T1000 (cell line): ENCODE measurements around the gene FDX2.
"Not testable (repeated sequence)": the region's sequence is repeated elsewhere in the genome, so short reads cannot be mapped to it uniquely, and the experiment has no call there.

Source experiments
- DNase-seq: peaks from one replicate; lab custom pipeline; 2025; ENCODE audit warnings: mixed read lengths; lab: John Stamatoyannopoulos, UW

The FDX2 gene

DNA sequence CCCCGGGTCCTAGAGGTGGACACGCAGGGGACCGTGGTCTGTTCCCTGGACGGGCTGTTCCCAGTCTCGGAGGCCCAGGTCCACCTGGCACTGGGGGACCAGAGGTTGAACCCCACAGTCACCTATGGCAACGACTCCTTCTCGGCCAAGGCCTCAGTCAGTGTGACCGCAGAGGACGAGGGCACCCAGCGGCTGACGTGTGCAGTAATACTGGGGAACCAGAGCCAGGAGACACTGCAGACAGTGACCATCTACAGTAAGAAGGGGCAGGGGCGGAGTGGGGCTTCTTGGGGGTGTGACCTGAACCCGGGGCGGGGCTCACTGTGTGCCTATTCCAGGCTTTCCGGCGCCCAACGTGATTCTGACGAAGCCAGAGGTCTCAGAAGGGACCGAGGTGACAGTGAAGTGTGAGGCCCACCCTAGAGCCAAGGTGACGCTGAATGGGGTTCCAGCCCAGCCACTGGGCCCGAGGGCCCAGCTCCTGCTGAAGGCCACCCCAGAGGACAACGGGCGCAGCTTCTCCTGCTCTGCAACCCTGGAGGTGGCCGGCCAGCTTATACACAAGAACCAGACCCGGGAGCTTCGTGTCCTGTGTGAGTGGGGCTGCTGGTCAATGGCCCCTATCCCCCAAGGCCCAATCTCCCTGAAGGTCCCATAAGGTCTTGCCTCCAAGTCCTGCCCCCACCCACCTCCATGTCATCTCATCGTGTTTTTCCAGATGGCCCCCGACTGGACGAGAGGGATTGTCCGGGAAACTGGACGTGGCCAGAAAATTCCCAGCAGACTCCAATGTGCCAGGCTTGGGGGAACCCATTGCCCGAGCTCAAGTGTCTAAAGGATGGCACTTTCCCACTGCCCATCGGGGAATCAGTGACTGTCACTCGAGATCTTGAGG, 31.5 kb downstream of the FDX2 start:
- DNase-seq = no peak

DNA sequence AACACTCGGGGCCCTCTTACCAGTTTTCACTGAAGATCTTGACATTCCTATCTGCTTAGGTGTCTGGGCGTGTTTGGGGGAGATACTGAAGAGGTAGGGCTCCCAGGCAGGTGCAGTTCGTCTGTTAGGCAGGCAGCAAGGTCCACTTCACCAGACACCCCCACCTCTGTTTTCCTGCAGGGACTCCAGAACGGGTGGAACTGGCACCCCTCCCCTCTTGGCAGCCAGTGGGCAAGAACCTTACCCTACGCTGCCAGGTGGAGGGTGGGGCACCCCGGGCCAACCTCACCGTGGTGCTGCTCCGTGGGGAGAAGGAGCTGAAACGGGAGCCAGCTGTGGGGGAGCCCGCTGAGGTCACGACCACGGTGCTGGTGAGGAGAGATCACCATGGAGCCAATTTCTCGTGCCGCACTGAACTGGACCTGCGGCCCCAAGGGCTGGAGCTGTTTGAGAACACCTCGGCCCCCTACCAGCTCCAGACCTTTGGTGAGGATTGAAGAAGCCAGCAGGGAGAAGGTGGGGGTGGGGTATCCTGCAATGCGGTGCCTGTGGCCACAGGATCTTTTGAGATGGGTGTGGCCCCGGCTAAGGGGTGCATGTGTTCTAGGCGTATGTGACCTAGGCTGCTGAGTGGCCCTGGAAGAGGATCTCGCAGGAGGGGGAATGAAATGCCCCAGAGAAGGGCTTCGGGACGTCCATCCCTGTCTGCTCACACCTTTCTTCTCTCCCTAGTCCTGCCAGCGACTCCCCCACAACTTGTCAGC, 32.3 kb downstream of the FDX2 start:
- no peak for DNase-seq

DNA sequence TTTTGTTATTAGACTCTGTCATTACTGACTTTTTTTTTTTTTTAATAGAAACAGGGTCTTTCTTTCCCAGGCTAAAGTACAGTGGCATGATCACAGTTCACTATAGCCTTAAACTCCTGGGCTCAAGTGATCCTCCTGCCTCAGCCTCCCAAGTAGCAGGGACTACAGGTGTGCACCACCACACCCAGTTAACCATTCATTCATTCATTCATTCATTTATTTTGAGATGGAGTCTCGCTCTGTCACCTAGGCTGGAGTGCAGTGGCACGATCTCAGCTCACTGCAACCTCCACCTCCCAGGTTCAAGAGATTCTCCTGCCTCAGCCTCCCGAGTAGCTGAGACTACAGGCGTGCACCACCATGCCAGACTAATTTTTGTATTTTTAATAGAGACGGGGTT, 33.8 kb downstream of the FDX2 start:
- not testable (repeated sequence) for DNase-seq

DNA sequence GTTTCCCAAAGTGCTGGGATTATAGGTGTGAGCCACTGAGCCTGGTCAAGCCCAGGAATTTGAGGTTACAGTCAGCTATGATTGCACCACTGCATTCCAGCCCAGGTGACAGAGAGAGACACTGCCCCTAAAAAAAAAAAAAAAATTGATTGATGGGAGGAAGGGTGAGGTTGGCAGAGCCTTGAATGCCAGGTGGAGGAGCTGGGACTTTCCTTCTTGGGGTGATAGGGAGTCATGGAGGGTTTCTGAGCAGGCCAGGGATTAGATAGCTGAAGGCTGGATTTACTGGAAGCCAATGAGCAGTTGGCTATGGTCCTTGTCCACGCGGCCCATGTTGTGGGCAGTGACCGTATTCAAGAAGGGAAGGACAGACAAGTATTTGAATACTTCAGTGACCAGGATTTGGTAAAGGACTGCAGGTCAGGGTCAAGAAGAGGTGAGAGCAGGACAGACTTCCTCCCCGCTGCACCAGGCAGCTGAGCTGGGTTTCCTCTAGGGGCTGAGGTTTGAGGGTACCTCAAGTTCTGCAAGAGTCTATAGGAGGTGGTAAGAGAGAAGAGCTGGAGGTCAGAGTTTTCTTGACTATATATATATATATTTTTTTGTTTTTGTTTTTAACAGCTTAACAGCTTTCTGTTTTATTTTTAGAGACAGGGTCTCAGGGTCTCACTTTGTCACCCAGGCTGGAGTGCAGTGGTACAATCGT, 35.9 kb downstream of the FDX2 start:
- no peak for DNase-seq

DNA sequence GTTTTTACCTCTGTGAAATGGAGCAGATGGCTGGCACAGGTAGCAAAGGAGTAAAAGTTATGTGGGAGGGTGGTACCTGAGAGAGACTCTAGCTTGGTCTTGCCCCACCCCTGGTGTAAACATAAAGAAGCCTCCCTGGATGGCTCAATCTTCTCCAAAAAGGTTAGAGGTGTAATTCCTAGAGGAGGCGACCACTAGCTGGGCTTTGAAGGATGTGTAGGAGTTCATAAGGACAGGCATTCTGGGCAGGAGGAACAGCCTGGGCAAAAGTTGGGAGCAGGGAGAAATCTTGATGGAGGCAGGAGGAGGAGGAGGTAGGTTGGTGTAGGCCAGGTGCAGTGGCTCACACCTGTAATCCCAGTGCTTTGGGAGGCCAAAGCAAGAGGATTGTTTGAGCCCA, 36.9 kb downstream of the FDX2 start:
- no peak for DNase-seq

DNA sequence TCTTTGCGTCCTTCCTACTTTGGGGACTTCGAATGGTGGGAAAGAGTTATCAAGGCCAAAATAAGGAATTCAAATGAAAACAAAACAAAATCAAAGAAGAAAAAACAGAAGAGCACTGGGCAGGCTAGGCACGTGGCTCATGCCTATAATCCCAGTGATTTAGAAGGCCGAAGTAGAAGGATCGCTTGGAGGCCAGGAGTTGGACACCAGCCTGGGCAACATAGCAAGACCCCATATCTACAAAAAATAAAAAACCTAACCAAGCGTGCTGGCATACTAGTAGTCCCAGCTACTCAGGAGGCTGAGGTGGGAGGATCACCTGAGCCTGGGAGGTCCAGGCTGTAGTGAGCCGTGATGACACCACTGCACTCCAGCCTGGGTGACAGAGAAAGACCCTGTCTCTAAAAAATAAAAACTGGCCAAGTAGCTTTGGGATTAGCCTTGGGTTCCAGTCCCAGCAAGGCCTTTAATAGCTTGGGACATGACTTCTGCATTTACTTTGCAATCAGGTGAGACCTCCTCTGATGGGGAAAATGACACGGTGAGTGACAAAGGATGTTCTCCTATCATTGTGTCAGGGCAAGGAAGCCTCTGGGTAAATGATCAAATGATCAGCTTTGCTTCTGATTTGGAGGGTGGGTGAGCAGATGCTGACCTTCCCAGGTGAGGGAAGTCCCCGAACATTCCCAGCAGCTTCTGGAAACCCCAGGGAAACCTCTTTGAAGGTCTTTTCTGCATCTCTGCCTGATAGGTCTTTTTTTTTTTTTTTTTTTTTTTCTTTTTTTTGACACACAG, 37.8 kb downstream of the FDX2 start:
- no peak for DNase-seq

DNA sequence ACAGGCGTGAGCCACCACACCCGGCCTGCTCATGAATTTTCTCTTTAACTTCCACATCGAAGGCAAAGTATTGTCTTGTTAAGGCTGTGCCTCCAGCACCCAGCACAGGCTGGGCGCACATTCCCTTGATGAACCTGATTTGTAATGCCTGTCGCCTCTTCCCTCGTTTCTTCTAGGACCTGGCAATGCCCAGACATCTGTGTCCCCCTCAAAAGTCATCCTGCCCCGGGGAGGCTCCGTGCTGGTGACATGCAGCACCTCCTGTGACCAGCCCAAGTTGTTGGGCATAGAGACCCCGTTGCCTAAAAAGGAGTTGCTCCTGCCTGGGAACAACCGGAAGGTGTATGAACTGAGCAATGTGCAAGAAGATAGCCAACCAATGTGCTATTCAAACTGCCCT, 41.2 kb downstream of the FDX2 start:
- DNase-seq = no peak

DNA sequence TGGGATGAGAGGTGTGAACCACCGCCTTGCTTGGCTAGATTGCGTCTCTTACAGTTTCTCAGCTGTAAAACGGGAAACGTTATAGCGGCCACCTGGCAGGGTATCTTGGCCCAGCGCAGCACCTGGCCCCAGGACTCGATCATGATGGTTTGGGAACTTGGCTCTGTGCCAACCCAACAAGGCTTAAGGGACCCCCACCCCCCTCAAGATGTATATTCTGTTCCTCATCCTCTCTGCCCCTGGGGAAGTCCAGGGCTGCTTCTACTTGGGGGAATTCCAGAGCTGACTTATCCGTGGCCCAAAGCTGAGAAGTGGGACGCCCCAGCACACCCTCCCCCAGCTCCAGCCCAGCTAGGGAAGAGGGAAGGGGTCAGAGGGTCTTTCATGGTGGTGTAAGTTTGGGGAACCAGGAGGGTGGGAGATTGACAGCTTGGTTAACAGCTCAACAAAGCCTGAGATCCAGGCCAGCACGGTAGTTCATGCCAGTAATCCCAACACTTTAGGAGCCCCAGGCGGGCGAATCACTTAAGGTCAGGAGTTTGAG, 44.2 kb downstream of the FDX2 start:
- no peak for DNase-seq

DNA sequence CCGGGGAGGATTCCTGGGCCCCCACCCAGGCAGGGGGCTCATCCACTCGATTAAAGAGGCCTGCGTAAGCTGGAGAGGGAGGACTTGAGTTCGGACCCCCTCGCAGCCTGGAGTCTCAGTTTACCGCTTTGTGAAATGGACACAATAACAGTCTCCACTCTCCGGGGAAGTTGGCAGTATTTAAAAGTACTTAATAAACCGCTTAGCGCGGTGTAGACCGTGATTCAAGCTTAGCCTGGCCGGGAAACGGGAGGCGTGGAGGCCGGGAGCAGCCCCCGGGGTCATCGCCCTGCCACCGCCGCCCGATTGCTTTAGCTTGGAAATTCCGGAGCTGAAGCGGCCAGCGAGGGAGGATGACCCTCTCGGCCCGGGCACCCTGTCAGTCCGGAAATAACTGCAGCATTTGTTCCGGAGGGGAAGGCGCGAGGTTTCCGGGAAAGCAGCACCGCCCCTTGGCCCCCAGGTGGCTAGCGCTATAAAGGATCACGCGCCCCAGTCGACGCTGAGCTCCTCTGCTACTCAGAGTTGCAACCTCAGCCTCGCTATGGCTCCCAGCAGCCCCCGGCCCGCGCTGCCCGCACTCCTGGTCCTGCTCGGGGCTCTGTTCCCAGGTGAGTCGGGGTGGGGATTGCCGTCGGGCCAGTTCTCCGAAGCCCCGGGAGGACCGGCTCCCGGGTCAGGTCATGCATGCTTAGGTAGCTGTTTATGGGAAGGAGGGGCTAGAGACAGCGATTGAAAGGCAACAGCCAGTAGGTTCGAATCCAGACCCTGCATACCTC, 45.0 kb downstream of the FDX2 start, which contains the start of gene ICAM1:
ICAM1 (plus strand) TSS at position 505 of the 779 bp plus-strand sequence; CDS start at position 545, 40 bp downstream.
- no peak for DNase-seq

DNA sequence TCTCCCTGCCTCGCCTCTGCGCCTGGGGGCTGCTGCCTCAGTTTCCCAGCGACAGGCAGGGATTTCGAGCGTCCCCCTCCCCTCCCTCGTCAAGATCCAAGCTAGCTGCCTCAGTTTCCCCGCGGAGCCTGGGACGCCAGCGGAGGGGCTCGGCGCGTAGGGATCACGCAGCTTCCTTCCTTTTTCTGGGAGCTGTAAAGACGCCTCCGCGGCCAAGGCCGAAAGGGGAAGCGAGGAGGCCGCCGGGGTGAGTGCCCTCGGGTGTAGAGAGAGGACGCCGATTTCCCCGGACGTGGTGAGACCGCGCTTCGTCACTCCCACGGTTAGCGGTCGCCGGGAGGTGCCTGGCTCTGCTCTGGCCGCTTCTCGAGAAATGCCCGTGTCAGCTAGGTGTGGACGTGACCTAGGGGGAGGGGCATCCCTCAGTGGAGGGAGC, 45.6 kb downstream of the FDX2 start:
- DNase-seq = no peak

DNA sequence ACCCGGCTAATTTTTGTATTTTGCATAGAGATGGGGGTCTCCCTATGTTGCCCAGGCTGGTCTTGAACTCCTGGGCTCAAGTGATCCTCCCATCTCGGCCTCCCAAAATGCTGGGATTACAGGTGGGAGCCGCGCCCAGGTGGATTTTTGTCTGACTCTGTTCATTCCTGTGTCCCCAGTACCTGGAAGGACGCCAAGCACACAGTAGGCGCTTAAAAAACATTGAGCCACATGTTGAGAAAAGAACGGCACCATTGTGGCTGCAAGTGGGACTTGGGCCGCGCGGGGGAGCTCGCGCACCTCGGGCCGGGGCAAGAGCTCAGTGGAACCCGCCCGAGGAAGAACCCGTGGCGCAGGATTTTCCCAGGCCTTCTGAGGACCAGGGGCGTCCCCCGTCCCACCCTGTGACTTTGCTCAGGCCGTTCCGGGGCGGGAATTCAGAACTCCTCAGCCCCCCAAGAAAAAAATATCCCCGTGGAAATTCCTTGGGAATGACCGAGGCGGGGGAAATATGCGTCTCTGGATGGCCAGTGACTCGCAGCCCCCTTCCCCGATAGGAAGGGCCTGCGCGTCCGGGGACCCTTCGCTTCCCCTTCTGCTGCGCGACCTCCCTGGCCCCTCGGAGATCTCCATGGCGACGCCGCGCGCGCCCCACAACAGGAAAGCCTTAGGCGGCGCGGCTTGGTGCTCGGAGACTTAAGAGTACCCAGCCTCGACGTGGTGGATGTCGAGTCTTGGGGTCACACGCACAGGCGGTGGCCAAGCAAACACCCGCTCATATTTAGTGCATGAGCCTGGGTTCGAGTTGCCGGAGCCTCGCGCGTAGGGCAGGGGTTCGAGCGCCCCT, 46.3 kb downstream of the FDX2 start:
- DNase-seq = peak; percentile 65

DNA sequence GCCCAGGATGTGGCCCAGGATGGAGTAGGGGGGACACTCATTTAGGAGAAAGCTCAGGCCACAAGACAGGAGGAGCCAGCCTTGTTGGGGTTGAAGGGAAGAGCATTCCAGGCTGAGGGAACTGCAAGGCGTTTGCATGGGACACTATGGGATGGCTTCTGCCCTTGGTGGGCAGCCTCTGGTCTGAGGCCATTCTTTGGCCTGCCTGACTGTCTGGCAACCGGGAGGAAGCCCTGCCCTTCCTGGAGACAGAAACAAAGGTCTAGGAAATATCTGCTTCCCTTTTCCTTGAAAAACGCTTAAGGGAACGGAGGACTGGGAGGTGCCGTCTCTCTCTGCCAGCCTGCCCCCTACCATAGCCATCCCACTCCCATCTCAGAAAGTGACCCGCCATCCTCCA, 47.7 kb downstream of the FDX2 start:
- no peak for DNase-seq

DNA sequence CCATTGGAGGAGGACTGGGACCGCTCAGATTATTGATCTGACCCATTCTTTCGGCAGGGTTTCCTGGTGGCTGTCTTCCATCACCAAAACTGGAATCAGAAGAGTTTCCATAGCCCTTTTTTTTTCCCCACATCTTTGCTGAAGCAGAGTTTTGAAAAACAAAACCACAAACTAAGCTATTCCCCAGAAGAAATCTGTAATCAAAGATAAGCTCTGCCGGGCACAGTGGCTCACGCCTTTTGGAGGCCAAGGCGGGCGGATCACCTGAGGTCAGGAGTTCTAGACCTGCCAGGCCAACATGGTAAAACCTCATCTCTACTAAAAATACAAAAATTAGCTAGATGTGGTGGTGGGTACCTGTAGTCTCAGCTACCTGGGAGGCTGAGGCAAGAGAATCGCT, 49.1 kb downstream of the FDX2 start:
- no peak for DNase-seq

DNA sequence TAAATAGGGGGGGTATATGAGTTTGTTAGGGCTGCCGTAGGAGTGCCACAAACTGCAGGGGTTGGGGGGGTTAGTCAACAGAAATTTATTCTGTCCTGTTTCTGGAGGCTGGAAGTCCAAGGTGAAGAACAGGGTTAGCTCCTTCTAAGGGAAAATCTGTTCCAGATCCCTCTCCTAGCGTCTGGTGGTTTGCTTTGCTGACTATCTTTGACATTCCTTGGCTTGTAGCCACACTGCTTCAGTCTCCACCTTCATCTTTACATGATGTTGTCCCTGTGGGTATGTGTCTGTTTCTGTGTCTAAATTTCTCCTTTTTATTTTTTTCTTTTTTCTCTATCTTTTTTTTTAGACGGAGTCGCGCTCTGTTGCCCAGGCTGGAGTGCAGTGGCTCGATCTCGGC, 53.0 kb downstream of the FDX2 start:
- no peak for DNase-seq

DNA sequence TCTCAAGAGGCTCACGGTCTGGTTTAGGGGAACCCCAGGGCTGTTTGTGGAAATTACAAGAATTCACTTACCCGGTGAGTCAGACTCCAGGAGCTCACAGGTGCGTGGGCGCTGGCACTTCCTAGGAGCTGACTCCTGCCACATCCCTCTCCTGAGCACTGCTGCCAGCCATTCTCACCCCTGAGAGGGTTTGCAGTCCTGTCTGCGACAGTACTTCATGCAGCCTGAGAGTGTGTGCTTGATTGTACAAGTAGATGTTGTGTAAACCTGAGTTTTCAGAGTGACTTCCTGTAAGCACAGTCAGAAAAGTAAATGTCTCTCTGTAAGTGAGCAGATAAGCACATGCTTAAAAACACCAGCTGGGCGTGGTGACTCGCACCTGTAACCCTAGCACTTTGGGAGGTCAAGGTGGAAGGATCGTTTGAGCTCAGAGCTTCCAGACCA, 55.7 kb downstream of the FDX2 start:
- no peak for DNase-seq
